Umbilical cord (tissue), 2 donors: ENCODE measurements around the gene ACAP3. TPM values are rescaled to one million over a fixed set of nuclear protein-coding genes. Genes with fewer than 3 reads are reported as not detected.

Source experiments
- DNase-seq: peaks from one replicate; pipeline ENCODE4 v3.0.0-alpha.2; 2015; ENCODE audit warnings: low spot score
- total RNA-seq: library from RNA; depleted of rRNA; stranded (reverse); fragments of >200 nt; gene quantifications from one replicate; pipeline ENCODE4 v1.2.3, GENCODE V29; 2014; ENCODE audit warnings: low replicate concordance; ENCODE audit not compliant: insufficient read depth

The ACAP3 gene
- total RNA-seq, 1 donor from 2014 or later = 49.6 TPM

DNA sequence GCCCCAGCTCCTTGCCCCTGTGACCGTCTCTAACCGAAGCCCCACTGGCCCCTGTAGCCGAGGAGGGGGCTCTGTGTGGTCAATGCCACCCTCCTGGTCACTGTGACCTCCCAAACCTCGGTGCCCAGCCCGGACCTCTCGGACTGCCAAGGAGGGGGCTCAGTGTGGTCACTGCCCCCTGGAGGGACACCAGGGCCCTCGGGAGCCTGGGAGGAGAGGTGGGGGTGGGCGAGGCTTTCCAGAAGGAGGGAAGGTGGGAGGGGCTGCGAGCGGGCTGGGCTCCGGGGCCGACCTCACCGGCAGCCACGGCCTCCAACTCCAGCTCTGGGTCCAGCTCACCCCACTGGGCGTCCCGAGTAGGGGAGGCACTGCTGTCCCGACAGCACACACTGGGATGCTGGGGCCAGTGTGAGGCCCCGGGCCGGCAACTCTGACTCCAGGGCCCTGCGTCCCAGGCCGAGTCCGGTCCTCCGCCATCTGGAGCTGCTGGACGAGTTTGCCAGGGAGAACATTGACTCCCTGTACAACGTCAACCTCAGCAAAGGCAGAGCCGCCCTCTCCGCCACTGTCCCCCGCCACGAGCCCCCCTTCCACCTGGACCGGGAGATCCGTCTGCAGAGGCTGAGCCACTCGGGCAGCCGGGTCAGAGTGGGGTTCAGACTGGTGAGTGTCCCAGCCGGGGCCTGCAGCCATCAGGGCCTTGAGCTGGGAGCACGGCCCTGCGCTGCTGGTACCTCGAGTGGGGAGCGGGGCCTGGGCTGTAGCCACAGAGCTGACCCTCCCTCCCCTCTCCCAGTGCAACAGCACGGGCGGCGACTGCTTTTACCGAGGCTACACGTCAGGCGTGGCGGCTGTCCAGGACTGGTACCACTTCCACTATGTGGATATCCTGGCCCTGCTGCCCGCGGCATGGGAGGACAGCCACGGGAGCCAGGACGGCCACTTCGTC is 21.1 kb downstream of the ACAP3 start:
- no peak for DNase-seq

DNA sequence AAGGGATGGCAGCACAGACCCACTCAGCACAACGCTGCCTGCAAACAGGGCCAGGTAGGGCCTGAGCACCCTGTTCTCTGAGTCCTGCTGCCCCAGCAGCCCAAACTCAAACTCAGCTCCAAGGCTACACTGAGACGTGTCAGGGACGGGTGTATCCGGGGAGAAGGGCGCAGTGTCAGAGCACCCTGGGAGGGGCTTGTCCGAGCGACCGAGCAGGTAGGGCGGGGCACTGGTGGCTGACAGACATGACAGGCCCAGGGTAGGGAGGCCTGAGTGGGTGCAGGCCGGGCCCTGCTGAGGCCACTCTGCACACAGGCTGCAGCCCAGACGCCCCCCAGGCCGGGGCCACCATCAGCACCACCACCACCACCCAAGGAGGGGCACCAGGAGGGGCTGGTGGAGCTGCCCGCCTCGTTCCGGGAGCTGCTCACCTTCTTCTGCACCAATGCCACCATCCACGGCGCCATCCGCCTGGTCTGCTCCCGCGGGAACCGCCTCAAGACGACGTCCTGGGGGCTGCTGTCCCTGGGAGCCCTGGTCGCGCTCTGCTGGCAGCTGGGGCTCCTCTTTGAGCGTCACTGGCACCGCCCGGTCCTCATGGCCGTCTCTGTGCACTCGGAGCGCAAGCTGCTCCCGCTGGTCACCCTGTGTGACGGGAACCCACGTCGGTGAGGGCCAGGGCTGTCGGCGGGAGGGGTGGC is 22.0 kb downstream of the ACAP3 start:
- no peak for DNase-seq

DNA sequence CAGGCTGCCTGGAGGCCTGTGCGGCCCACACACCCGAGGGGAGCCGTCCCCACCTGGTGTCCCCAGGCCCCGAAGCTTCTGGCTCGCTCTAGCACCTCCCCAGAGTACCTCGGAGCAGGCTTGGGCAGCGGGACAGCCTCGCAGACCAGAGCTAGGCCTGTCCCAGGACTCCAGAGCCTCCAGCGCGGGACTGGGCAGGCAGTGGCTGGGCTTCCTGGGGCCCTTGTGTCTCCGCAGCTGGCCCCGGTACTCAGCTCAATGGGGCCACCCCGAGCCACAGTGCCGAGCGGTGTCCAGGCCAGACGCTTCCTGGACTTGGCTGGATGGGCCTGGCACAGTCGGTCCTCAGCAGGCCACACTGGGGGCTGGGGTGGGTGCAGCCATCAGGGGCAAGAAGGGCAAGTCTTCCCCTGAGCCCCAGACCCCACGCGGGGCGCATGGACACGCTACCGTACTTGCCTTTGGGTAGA is 22.6 kb downstream of the ACAP3 start:
- DNase-seq = no peak

DNA sequence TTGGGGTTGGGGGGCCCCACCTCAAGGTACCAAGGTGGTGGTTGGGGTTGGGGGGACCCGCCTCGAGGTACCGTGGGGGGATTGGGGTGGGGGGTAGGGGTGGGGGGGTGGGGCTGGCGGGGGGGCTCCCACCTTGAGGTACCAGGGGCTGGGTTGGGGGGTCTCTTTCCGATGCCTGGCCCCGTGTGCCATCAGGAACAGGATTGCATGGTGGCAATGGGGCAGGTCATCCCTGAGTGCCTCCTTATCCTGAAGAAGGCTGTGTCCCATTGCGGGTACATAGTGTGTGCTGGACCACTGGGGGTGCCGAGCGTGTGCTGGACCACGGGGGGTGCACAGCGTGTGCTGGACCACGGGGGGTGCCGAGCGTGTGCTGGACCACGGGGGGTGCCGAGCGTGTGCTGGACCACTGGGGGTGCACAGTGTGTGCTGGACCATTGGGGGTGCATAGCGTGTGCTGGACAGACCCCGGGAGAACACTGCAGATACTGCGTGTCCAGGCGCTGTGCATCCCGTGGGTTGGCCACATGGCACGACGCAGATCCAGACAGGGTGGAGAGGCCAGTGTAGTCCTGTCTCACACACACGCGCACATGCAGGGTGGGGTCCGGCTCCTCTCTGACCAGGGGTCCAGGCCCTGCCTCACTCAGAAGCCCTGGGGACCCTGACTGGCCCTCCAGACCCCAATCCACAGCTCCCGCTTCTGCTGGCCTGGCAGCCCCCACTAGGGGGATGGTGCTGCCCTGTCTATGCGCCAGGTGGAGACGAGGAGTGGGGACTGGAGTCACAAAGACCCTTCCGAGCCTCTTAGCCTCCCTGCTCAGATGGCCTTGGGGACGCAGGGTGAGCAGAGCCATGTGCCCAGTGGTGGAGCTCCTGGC is 23.3 kb downstream of the ACAP3 start:
- DNase-seq = no peak

DNA sequence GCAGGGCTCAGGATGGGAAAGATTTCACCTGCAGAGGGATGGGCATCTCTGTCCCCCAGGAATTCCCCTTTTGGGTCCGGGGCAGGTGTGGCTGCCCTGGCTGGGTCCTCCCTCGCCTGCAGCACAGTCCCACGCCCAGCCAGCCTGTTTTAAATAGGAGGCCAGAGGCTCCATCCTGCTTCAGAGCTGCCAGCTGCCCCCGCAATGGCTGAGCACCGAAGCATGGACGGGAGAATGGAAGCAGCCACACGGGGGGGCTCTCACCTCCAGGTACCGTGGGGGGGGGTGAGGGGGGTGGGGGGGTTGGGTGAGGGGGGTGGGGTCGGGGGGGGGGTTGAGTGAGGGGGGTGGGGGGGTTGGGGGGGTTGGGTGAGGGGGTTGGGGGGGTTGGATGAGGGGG is 23.9 kb downstream of the ACAP3 start:
- DNase-seq = no peak

DNA sequence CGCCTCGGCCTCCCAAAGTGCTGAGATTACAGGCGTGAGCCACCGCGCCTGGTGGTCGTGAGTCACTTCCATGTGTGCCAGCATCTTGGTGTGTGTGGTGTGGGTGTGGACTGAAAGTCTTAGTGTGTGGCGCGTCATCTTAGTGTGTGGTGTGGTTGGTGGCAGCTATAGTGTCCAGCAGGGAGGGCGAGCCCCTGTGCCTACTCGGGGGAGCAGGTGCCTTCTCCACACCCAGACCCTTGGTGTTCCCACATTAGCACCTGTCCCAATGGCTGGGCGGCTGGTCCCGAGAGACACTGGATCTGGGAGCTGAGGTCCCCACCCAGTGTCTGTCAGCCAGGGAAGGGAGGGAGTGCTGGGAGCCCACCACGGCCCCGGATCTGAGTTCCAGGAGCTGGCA is 24.7 kb downstream of the ACAP3 start:
- no peak for DNase-seq

DNA sequence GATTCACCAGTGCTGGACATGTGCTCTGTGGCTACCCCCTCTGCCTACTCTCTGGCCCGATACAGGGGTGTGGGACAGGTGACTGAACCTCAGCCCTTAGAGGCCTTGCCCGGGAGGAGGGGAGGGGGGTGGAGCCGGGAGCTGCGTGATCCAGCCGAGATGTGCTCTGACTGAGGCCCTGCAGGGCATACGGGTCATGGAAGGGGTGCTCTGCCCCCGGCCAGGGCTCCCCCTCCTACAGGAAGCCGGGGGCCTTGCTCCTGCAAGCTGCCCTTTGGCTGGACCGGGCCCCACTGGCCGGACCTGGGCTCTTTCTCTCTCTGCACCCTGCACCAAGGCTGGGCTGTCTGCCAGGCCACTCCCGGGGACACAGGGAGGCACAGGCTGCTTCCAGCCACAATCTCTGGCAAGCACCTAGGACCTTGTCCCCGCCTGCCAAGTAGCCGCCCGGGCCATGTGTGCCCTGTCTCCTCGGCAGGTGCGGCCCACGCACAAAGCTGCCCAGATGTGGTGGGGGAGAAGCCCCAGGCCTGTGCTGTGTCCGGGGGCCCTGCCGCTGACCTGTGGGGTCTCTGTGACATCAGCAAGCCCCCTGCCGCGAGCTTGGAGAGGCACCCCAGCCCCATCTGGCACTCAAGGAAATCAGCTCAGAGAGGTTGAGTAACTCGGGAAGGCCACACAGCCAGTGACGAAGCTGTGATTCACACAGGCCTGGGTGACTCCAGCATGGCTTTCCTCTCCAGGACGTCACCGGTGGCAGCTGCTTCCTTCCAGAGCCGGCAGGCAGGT is 26.0 kb downstream of the ACAP3 start:
- no peak for DNase-seq

DNA sequence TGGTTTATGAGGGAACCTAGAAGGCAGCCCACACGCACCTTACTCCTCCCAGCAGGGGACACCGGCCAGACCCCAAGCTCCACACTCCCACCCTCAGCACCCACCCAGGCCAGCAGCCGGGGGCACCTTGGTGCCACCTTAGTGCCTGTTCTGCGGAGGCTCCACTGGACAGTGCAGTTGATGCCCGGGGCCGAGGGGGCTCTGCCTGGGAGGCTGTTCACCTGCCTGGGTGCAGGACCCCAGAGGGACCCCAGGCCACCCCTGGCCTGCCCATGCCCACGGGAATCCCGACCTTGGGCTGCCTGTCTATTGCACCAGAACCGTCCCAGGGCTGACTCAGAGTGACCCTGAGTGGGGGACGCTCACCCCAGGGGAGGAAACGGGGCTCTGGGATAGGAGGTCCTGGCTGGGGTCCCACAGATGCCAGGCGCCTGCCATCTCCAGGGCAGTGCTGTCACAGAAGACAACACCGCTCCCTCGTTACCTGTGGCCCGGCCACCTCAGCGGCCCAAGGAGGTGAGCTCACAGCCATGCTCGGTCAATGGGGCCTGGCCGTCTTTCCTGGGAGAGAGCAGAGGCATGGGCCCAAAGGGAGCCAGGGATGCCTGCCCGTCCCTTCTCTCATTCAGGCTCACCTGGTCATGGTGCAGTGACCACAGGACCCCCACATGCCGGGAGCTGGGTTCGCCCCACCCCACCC is 26.8 kb downstream of the ACAP3 start:
- DNase-seq = no peak

DNA sequence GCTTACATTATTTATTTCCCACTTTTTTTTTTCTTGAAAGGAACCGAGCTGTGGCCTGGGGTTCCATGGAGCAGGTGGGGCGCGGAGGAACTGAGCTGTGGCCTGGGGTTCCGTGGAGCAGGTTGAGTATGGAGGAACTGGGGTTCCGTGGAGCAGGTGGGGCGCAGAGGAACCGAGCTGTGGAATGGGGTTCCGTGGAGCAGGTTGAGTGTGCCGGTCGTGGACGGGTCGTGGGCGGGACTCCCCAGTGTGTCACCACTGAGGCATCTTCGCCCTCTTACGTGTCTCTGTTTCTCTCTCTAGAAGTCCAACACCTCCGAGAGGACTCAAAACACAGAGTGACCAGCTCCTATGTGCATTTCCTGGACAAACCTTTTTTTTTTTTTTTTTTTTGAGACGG is 28.7 kb downstream of the ACAP3 start:
- no peak for DNase-seq

DNA sequence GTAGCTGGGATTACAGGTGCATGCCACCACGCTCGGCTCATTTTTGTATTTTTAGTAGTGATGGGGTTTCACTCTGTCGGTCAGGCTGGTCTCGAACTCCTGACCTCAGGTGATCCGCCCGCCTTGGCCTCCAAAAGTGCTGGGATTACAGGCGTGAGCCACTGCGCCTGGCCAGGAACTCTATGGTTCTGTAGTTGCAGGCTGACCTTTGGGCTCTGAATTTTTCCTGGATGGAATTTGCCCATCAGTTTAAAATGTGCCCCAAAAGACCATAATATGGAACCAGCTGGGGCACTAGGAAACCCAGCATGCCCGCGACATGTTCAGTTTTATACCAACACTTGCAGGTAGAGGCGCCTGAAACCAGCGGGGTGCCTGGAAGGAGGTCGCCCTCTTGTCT is 29.1 kb downstream of the ACAP3 start:
- DNase-seq = no peak

DNA sequence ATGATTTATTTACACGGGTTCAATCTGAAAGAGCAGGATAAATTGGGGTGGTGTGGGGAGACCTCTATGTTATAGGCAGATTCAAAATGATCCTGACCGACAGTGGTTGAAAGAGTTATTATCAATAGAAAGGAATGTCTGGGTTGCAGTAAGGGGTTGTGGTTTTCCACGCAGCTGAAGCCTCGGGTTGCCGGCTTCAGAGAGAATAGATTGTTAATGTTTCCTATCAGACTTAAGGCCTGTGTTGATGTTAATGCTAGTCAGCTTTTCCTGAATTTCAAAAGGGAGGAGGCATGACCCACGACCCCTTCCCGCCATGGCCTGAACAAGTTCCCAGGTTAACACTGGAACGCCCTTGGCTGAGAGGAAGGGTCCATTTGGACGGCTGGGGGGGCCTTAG is 31.9 kb downstream of the ACAP3 start:
- no peak for DNase-seq

DNA sequence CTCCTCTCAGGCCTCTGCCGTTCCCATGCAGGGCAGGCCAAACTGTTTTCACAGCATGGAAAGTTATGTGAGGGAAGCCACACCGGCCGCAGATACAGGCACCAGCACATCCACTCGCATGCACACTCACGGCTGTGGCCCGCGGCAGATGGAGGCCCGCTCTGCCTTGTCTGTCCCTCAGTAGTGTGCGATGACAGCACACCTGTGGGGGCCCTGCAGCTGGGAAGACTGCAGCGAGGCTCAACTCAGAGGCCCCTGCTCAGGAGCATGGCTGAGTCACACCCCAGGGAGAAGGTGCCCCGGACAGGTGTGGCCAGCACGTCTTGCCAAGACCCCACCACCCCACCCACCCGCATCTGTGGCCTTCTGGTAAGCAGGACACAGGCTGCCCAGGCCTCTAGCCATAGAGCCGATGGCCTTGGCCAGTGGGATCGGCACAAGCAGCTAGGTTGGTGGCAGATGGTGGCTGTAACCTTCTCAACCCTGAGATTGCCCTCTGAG is 32.7 kb downstream of the ACAP3 start:
- DNase-seq = no peak

DNA sequence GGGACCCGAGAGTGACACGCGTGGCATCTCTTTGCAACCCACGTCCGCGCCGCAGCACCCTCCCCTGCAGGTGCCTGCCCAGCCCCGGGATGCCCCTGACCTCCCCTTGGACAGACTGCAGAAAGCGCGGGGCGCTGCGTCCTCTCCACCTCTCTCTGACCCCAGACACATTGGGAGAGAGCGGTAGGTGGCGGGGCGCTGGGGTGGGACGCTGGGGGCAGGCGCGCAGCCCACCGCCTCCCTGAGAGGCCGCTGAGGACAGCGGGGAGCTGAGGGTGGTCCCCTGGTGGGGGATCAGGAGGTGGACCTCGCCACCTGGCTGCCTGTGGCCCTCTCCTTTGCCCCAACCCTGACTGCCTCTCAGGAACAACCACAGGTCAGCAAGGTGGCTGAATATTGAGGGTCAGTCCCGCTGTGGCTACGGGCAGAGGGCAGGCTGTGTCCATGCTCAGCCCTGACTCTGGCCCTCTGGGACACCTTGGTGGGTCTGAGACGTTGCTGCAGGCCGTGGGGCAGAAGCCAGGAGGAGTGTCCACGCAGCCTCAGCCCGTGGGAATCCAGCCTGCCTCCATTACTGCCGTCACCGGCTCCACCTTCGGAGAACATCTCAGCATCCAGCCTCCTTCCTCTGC is 33.3 kb downstream of the ACAP3 start:
- DNase-seq = no peak

DNA sequence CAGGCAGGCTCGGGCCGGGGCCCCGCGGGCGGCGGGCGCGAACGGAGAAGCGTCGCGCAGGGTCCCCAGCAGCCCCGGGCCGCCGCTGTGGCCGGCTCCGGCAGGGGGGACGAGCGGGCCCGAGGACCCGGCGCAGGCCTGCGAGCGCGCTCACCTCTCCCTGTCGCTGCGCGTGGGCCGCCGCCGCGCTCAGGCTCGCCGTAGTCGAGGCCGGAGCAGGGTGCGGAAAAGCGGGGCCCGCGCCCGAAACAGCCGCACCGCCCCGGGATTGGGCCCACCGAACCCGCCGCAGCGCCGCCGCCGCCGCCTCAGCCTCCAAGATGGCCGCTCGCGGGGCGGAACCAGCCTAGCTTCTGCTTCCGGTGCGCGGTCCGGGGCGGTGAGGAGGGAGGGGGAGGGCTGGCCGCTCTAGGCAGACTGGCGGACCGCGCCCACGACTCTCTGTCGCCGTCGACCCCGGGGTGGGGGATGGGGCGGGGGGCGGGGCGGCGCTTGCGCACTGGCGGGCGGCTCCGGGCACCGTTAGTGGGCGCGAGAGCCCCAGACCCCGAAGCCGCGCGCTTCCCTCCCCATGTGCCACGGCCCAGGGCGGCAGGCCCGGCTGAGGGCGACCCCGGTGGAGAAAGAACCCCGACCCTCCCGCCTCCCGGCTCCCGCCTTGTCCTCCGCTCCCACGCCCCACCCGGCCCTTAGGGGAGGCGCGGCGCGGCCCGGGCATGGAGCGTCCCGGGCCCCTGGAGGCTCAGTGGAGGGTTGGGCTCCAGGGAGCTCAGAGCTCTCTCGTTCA is 34.0 kb downstream of the ACAP3 start, which contains the start of gene UBE2J2:
Gene UBE2J2, minus strand, starts transcription at position 343 of the 787 bp plus-strand sequence. CDS start 5,862 bp downstream, outside the sequence.
- peak; percentile 92 for DNase-seq

DNA sequence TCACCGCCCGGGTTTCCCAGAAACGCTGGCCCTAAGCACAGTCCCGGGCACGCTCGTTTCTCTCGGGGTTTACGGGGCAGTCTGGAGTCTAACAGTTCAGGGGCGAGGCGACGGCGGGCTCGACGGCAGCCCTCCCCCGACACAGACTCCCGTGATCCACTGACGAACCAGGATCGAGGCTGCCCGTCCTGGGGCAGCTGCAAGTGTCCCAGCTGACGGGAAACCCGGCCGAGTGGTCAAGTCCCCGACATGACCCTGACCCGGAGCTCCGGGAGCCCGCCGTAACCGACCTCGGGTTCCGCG is 34.6 kb downstream of the ACAP3 start:
- DNase-seq = no peak

DNA sequence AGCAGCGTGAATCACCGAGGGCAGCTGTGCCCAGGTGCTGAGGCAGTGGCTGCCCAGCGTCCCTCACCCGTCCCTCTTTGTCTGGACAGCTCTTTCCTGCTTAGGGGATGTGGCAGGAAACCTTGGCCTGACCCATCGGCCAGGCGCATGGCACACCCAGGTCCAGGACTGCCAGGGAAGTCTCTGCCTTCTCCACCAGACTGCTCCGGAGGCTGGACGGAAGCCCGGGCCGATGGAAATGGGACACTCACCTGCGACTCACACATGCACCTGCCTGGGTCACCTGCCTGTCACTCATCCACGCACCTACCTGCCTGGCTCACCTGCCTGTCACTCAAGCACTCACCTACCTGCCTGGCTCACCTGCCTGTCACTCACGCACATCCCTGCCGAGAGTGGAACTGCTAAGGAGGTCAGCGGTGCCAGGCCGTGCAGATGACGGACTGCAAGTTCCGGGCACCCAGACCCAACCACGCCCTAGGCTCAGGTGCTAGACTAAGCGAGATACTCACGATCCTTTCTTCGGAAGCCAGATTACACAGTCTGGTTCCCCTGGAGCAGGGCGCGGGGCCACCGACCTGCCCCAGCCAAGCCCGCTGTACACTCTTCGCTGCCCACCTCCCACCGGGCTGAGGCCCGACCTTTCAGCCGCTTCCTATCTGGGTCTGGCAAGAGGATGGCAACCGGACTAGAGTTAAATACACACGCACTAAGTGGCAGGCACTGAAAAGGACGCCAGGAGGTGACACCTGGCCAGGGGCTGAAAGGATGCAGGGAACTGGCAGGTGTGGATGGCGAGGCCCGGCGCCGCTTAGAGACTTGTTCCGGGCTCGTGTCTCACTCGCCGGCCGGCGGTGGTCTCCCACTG is 35.2 kb downstream of the ACAP3 start:
- no peak for DNase-seq

DNA sequence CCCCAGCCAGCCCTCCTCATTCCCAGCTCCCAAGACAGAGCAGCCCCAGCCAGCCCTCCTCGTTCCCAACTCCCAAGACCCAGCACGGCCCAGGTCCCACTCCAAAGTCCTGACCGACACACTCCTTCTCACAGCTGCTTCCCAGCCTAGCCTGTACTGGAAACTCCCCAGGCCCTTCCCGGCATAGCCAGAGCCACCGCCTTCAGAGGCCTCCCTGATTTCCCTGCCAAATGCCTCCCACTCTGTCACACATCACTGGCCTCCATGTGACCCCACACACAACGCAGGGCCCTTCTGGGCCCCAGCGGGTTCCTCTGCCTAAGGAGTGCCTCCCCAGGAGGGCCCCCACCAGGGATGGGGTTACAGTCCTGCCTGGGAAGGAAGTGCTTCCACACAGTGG is 36.9 kb downstream of the ACAP3 start:
- DNase-seq = no peak

DNA sequence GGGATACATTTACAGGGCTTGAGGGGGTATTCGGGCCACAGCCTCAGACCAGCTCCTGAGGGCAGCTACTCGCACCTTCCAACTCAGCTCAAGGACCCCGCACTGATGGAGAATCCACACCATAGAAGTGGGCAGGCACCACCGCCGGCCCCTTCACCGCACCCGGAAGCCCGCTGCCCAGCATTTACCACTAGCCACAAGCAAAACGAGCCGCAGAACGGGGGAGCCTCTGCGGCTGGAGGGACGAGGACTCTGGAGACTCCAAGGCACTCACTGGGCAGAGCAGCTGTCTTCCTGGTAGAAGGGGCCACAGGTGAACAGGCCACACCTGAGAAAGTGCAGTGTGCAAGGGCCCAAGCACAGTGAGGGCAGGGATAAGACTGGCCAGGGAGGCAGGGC is 39.4 kb downstream of the ACAP3 start:
- DNase-seq = no peak
